Cardiac muscle cell (in vitro differentiated cells and primary cell): ENCODE data around the gene PAPPA2. TPM values are rescaled to one million over a fixed set of nuclear protein-coding genes. Genes with fewer than 3 reads are reported as not detected.
A peak's percentile ranks its signal among the peaks of the same experiment; 100 is the strongest.

ENCODE experiments used
- DNase-seq, 2 donors: peaks; one replicate each; pipeline versions ENCODE4 v3.0.0 to v3.0.0-alpha.2; 2010 to 2017; ENCODE audit warnings: low read depth in 1 of 2, low spot score in 1 of 2
- H3K27ac ChIP-seq: fragments of 200-600 bp; sonication (generic); 2 replicates; pipeline ENCODE4 v1.5.1; 2016
- H3K27me3 ChIP-seq: fragments of 200-600 bp; sonication (generic); 2 replicates; pipeline ENCODE4 v1.6.0; 2016; ENCODE audit warnings: control low read depth
- H3K36me3 ChIP-seq: fragments of 200-600 bp; sonication (generic); 2 replicates; pipeline ENCODE4 v1.5.1; 2016; ENCODE audit warnings: control low read depth
- H3K4me1 ChIP-seq: fragments of 200-600 bp; sonication (generic); 2 replicates; pipeline ENCODE4 v1.8.1; 2017; ENCODE audit warnings: low read depth, mild to moderate bottlenecking, mixed run types
- H3K4me3 ChIP-seq: fragments of 200-600 bp; sonication (generic); 2 replicates; pipeline ENCODE4 v1.5.1; 2016; ENCODE audit warnings: mild to moderate bottlenecking
- H3K9me3 ChIP-seq: fragments of 200-600 bp; sonication (generic); 2 replicates; pipeline ENCODE4 v1.5.1; 2017; ENCODE audit warnings: low read depth, mild to moderate bottlenecking, control low read depth
- polyA plus RNA-seq: library from polyadenylated mRNA; unstranded; fragments of >200 nt; fragmentation: Nextera tagmentation; extraction: Ambion mirVana; gene quantifications from 2 replicates; pipeline ENCODE4 v1.2.1, GENCODE V29; 2016
- total RNA-seq: library from RNA; depleted of rRNA; stranded (reverse); fragments of >200 nt; gene quantifications from 2 replicates; pipeline ENCODE4 v1.2.3, GENCODE V29; 2016
- TF ChIP-seq, protein P1 (sequence below): IDR thresholded peaks from 2 replicates; pipeline ENCODE4 v1.5.1; 2012; ENCODE audit warnings: low read depth, mild to moderate bottlenecking, low read length

PAPPA2 gene
- total and polyA plus RNA-seq, 2 experiments from 2014 or later = 1.2 to 2.9 TPM

DNA sequence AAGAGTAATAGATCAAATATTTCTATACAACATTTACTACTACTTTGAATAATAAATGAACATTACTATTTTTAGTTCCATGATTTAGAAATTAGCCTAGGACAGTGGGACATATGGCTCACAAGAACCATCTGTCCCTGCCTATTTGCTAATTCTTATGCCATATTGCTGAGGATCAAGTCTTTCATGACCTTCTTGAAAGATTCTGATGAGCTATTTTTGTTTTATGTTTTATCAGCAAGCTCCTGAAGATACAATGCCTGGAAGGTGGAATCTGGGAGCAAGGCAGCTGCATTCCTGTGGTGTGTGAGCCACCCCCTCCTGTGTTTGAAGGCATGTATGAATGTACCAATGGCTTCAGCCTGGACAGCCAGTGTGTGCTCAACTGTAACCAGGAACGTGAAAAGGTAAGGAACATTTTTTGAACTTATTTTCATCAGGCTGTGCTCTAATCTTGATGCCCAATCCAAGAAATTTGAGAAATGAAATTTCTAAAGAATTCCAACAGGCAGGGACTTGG, 326.7 kb downstream of the PAPPA2 start:
- H3K9me3 ChIP-seq = no peaks in the 10 kb centered on the region
- TF ChIP-seq, protein P1, sequence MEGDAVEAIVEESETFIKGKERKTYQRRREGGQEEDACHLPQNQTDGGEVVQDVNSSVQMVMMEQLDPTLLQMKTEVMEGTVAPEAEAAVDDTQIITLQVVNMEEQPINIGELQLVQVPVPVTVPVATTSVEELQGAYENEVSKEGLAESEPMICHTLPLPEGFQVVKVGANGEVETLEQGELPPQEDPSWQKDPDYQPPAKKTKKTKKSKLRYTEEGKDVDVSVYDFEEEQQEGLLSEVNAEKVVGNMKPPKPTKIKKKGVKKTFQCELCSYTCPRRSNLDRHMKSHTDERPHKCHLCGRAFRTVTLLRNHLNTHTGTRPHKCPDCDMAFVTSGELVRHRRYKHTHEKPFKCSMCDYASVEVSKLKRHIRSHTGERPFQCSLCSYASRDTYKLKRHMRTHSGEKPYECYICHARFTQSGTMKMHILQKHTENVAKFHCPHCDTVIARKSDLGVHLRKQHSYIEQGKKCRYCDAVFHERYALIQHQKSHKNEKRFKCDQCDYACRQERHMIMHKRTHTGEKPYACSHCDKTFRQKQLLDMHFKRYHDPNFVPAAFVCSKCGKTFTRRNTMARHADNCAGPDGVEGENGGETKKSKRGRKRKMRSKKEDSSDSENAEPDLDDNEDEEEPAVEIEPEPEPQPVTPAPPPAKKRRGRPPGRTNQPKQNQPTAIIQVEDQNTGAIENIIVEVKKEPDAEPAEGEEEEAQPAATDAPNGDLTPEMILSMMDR = no peak
- peak overlapping the region; percentile 81 for H3K27ac ChIP-seq
- H3K36me3 ChIP-seq = no peaks in the 10 kb centered on the region
- no peaks in the 10 kb centered on the region for H3K27me3 ChIP-seq
- H3K4me1 ChIP-seq = peaks cover 29% of the 10 kb centered on the region
- DNase-seq = peak in 1 of 2 donors; percentile 50
- no peak overlapping the region for H3K4me3 ChIP-seq

- TF ChIP-seq, protein P1 = no peak
- no peak overlapping the region for H3K27ac ChIP-seq
- DNase-seq = no peak
Observed at GRCh38 chr1:176790786-176791185, 327.8 kb downstream of the PAPPA2 start.

DNA sequence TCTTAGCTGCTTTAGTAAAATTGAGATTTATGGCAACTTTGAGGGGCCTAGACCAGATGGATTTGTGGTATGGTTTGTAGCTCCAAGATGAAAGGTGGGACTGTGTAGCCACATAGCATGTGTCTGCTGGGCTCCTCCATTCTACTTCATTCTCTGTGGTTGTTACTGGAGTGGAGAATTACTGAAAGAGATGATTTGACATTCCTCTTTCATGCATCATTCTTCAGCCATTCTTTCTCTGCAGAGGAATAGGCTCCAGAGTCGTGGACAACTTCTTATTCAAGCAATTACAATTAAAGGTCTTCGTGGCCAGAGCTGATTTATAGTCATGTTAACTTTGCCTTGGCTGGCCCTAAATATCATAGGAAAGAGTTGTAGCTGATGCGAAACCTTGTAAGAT, 328.9 kb downstream of the PAPPA2 start:
- peaks cover 18% of the 10 kb centered on the region for H3K4me1 ChIP-seq
- no peaks in the 10 kb centered on the region for H3K9me3 ChIP-seq

More at GRCh38 chr1:176790786-176791185, 327.8 kb downstream of the PAPPA2 start:
- H3K4me3 ChIP-seq = no peak overlapping the region
- H3K36me3 ChIP-seq = no peaks in the 10 kb centered on the region
- H3K27me3 ChIP-seq = no peaks in the 10 kb centered on the region
- no peaks in the 10 kb centered on the region for H3K9me3 ChIP-seq
- peaks cover 29% of the 10 kb centered on the region for H3K4me1 ChIP-seq

GRCh38 chr1:176794897-176795508, 332.0 kb downstream of the PAPPA2 start:
- DNase-seq = no peak
- peaks cover 14% of the 10 kb centered on the region for H3K4me1 ChIP-seq
- no peaks in the 10 kb centered on the region for H3K36me3 ChIP-seq
- no peaks in the 10 kb centered on the region for H3K9me3 ChIP-seq
- TF ChIP-seq, protein P1 = no peak
- no peak overlapping the region for H3K4me3 ChIP-seq
- H3K27ac ChIP-seq = no peak overlapping the region
- H3K27me3 ChIP-seq = no peaks in the 10 kb centered on the region

More for the DNA sequence above, 328.9 kb downstream of the PAPPA2 start:
- H3K27me3 ChIP-seq = no peaks in the 10 kb centered on the region
- DNase-seq = no peak
- no peak overlapping the region for H3K27ac ChIP-seq
- no peak overlapping the region for H3K4me3 ChIP-seq
- TF ChIP-seq, protein P1 = no peak
- no peaks in the 10 kb centered on the region for H3K36me3 ChIP-seq

DNA sequence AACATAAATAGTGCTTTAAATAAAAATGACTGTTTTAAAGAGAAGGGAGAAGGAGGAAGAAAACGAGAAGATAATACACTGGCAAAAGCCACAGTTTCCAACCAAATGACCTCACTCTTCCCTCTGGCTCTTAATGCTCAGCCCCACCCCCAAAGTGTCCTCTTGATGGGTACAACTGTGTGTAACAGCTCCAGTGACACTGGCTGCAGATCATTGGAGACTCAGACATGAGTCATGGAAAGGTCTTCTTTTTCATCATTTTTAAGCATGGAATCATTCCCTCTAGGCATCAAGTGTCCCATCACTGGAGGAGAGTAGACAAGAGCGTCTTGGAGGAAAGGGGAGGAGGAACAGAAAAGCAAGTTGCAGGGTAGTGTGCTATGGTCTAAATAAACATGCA, 333.0 kb downstream of the PAPPA2 start:
- H3K27ac ChIP-seq = no peak overlapping the region
- no peaks in the 10 kb centered on the region for H3K27me3 ChIP-seq
- TF ChIP-seq, protein P1 = no peak
- H3K9me3 ChIP-seq = no peaks in the 10 kb centered on the region
- no peak for DNase-seq
- H3K36me3 ChIP-seq = no peaks in the 10 kb centered on the region
- no peak overlapping the region for H3K4me3 ChIP-seq
- H3K4me1 ChIP-seq = peaks cover 13% of the 10 kb centered on the region
